K562 (cell line): ENCODE data around the gene P2RX5. TPM values are rescaled to one million over a fixed set of nuclear protein-coding genes. Genes with fewer than 3 reads are reported as not detected.

Experiments used
- HMGN3 ChIP-seq: IDR thresholded peaks from 2 replicates; pipeline ENCODE4 v1.6.1; 2011; ENCODE audit warnings: borderline replicate concordance, low read depth, mild to moderate bottlenecking, mixed read lengths, low read length; ENCODE audit not compliant: insufficient read length; ENCODE audit errors: extremely low read depth
- KAT2B ChIP-seq: IDR thresholded peaks from one replicate; pipeline ENCODE4 v1.6.1; 2012; ENCODE audit warnings: low read depth, mild to moderate bottlenecking, control low read depth, inconsistent platforms, low read length, moderate library complexity
- RAD21 ChIP-seq, 2 experiments: fragments of 250-450 bp in 1 of 2; fragments of 450-650 bp in 1 of 2; sonication (Bioruptor Pico) in 1 of 2; formaldehyde crosslinking in 1 of 2; IDR thresholded peaks in 1 of 2; conservative IDR thresholded peaks in 1 of 2; 2 replicates each; pipeline versions ENCODE4 v1.4.0 to v1.8.0; 2020 to 2022; ENCODE audit warnings: mild to moderate bottlenecking in 2 of 2, moderate library complexity in 1 of 2
- ZNF121 ChIP-seq: sonication (generic); formaldehyde crosslinking; conservative IDR thresholded peaks from 2 replicates; pipeline ENCODE4 v1.8.0; 2022; ENCODE audit warnings: missing genetic modification reagents
- polyA plus RNA-seq, 8 experiments: library from polyadenylated mRNA; depleted of rRNA in 4 of 8; stranded (reverse) in 5 of 8; unstranded in 3 of 8; fragments of >200 nt; fragmentation: Nextera tagmentation in 2 of 8; fragmentation: Illumina TruSeq in 1 of 8; extraction: Ambion mirVana in 2 of 8; extraction: Trizol in 1 of 8; gene quantifications; 2 replicates each; pipeline versions ENCODE4 v1.2.1 to v1.2.3, GENCODE V29; 2011 to 2014; ENCODE audit warnings: inconsistent platforms in 1 of 8, missing spikeins in 1 of 8
- total RNA-seq, 7 experiments: library from RNA; depleted of rRNA in 6 of 7; stranded (reverse); fragments of >200 nt in 6 of 7; fragmentation: Illumina TruSeq in 2 of 7; extraction: Trizol in 2 of 7; gene quantifications; 2 replicates each; pipeline versions ENCODE4 v1.2.1 to v1.2.3, GENCODE V29; 2011 to 2021; ENCODE audit warnings: low replicate concordance in 1 of 7
- TF ChIP-seq, protein P1 (sequence below): sonication (generic); formaldehyde crosslinking; IDR thresholded peaks from 2 replicates; pipeline ENCODE4 v1.4.0; 2020; ENCODE audit warnings: mild to moderate bottlenecking, missing genetic modification reagents
- TF ChIP-seq, protein P2 (sequence below), 2 experiments: fragments of 150-350 bp in 1 of 2; IDR thresholded peaks; 2 replicates each; pipeline ENCODE4 v1.6.1; 2012 to 2016; ENCODE audit warnings: low read depth in 2 of 2, low read length in 2 of 2, mild to moderate bottlenecking in 1 of 2, moderate library complexity in 1 of 2

Gene P2RX5
- total and polyA plus RNA-seq, 9 of the 15 experiments (the other 6 are each of a cell fraction or from before 2014, with no cell fraction given): 0.31 to 4.0 (median 1.3) TPM

- TF ChIP-seq, protein P1, sequence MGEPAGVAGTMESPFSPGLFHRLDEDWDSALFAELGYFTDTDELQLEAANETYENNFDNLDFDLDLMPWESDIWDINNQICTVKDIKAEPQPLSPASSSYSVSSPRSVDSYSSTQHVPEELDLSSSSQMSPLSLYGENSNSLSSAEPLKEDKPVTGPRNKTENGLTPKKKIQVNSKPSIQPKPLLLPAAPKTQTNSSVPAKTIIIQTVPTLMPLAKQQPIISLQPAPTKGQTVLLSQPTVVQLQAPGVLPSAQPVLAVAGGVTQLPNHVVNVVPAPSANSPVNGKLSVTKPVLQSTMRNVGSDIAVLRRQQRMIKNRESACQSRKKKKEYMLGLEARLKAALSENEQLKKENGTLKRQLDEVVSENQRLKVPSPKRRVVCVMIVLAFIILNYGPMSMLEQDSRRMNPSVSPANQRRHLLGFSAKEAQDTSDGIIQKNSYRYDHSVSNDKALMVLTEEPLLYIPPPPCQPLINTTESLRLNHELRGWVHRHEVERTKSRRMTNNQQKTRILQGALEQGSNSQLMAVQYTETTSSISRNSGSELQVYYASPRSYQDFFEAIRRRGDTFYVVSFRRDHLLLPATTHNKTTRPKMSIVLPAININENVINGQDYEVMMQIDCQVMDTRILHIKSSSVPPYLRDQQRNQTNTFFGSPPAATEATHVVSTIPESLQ (CRISPR knock-in tag): no peak
- TF ChIP-seq HMGN3 (no peak), RAD21 (CRISPR knock-in tag; conservative IDR thresholded peaks at IDR 0.05 in 1 of 2, IDR thresholded peaks at IDR 0.05 in 1 of 2) (peak in 1 of 2 experiments; percentile 51; a peak in 2 of 4 replicates), KAT2B (no peak), ZNF121 (CRISPR knock-in tag) (peak; percentile 81)
- TF ChIP-seq, protein P2, sequence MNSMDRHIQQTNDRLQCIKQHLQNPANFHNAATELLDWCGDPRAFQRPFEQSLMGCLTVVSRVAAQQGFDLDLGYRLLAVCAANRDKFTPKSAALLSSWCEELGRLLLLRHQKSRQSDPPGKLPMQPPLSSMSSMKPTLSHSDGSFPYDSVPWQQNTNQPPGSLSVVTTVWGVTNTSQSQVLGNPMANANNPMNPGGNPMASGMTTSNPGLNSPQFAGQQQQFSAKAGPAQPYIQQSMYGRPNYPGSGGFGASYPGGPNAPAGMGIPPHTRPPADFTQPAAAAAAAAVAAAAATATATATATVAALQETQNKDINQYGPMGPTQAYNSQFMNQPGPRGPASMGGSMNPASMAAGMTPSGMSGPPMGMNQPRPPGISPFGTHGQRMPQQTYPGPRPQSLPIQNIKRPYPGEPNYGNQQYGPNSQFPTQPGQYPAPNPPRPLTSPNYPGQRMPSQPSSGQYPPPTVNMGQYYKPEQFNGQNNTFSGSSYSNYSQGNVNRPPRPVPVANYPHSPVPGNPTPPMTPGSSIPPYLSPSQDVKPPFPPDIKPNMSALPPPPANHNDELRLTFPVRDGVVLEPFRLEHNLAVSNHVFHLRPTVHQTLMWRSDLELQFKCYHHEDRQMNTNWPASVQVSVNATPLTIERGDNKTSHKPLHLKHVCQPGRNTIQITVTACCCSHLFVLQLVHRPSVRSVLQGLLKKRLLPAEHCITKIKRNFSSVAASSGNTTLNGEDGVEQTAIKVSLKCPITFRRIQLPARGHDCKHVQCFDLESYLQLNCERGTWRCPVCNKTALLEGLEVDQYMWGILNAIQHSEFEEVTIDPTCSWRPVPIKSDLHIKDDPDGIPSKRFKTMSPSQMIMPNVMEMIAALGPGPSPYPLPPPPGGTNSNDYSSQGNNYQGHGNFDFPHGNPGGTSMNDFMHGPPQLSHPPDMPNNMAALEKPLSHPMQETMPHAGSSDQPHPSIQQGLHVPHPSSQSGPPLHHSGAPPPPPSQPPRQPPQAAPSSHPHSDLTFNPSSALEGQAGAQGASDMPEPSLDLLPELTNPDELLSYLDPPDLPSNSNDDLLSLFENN (IDR thresholded peaks at IDR 0.05; ENCODE audit: low read depth in 2 of 2, low read length in 2 of 2): no peak
- TF ChIP-seq, all 486 proteins: peak for 3
Observed at GRCh38 chr17:3692346-3692745, 3.6 kb downstream of the P2RX5 start (continued).
